HG03066 (cell line): ENCODE results near the gene MRAP.

Source experiments
- ATAC-seq: cut with Tn5 transposase; IDR thresholded peaks from one replicate; pipeline ENCODE4 v1.9.1; 2021; ENCODE audit warnings: low read depth; ENCODE audit not compliant: unreplicated experiment

Gene MRAP

GRCh38 chr21:32320059-32320458 is 21.4 kb downstream of the MRAP start:
- no peak for ATAC-seq

GRCh38 chr21:32320726-32321125 is 22.1 kb downstream of the MRAP start:
- ATAC-seq: no peak

- no peak for ATAC-seq
Observed at GRCh38 chr21:32321480-32321879, 22.8 kb downstream of the MRAP start.

- ATAC-seq: no peak
Observed at GRCh38 chr21:32322103-32322502, 23.4 kb downstream of the MRAP start.

GRCh38 chr21:32322676-32323075 is 24.0 kb downstream of the MRAP start:
- ATAC-seq: no peak

GRCh38 chr21:32325706-32326105 is 27.1 kb downstream of the MRAP start:
- ATAC-seq: no peak

- ATAC-seq: no peak
Observed at GRCh38 chr21:32328595-32328994, 29.9 kb downstream of the MRAP start.

- no peak for ATAC-seq
Observed at GRCh38 chr21:32329331-32329730, 30.7 kb downstream of the MRAP start.

GRCh38 chr21:32329776-32330175 is 31.1 kb downstream of the MRAP start:
- no peak for ATAC-seq

GRCh38 chr21:32330784-32331311 is 32.2 kb downstream of the MRAP start:
- no peak for ATAC-seq

GRCh38 chr21:32331444-32332305 is 33.0 kb downstream of the MRAP start:
- ATAC-seq: no peak

GRCh38 chr21:32332463-32332951 is 33.9 kb downstream of the MRAP start:
- no peak for ATAC-seq

- no peak for ATAC-seq
Observed at GRCh38 chr21:32333953-32334673, 35.5 kb downstream of the MRAP start.

GRCh38 chr21:32334980-32335531 is 36.4 kb downstream of the MRAP start:
- no peak for ATAC-seq

GRCh38 chr21:32335601-32336575 is 37.2 kb downstream of the MRAP start:
- ATAC-seq: no peak

- ATAC-seq: no peak
Observed at GRCh38 chr21:32336711-32337110, 38.1 kb downstream of the MRAP start.

- no peak for ATAC-seq
Observed at GRCh38 chr21:32337206-32337605, 38.6 kb downstream of the MRAP start.

GRCh38 chr21:32338209-32338921 is 39.7 kb downstream of the MRAP start:
- ATAC-seq: no peak
